Right cardiac atrium (tissue), 5 donors: ENCODE data around the gene BCAP31. TPM values are rescaled to one million over a fixed set of nuclear protein-coding genes. Genes with fewer than 3 reads are reported as not detected.

Experiments
- ATAC-seq, 2 donors: fragments of 200-7000 bp; cut with Tn5 transposase; one replicate each; pipeline versions ENCODE4 v1.8.0 to v1.9.1; 2020; ENCODE audit warnings: moderate library complexity in 2 of 2, mild to moderate bottlenecking in 1 of 2
- DNase-seq, 3 donors: peaks; one replicate each; pipeline ENCODE4 v3.0.0-alpha.2; 2020
- H3K27ac ChIP-seq: one replicate; pipeline ENCODE4 v1.5.1; 2013; ENCODE audit warnings: mild to moderate bottlenecking, low read length, control low read depth, moderate library complexity
- H3K27me3 ChIP-seq: one replicate; pipeline ENCODE4 v1.6.1; 2013; ENCODE audit not compliant: control insufficient read depth, insufficient read depth
- H3K4me1 ChIP-seq: one replicate; pipeline ENCODE4 v1.6.1; 2013; ENCODE audit warnings: low read length; ENCODE audit not compliant: control insufficient read depth, insufficient read depth
- H3K4me3 ChIP-seq: one replicate; pipeline ENCODE4 v1.5.1; 2013; ENCODE audit warnings: low read length, control low read depth
- H3K9me3 ChIP-seq: one replicate; pipeline ENCODE4 v1.6.1; 2013; ENCODE audit warnings: low read length; ENCODE audit not compliant: control insufficient read depth
- WGBS: extraction: QIAGEN DNeasy Blood & Tissue Kit; methylation state at CpG from one replicate; pipeline ENCODE4 v1.1.7; 2013; 5-methylcytosine and 5-hydroxymethylcytosine counted together
- intact Hi-C, 4 donors: fragments of 100-400 bp; cut with DNase I; formaldehyde crosslinking; loops; one replicate each; pipeline versions ENCODE4 v1.11.0 to v1.14.0; 2022 to 2023
- polyA plus RNA-seq: library from polyadenylated mRNA; stranded (reverse); fragments of 200-250 nt; gene quantifications from one replicate; pipeline ENCODE4 v1.2.3, GENCODE V29; 2013
- total RNA-seq, 4 donors: library from RNA; stranded (reverse); fragmentation: NEBNext Ultra II Directional; extraction: Animal tissue kit (Norgen Biotek cat#: 25700); gene quantifications; one replicate each; pipeline ENCODE4 v1.2.1, GENCODE V29; 2021
- donor health status: healthy with polysubstance abuse.
- donor health status: DM: no; HTN: yes; CAD: no.
- donor health status: DM: no; HTN: no; CAD: no.
- donor health status: DM: no; HTN: yes; CAD: no; lungs with severe emphysema.
- donor health status: DM: yes; HTN: yes; CAD: no.

The BCAP31 gene
- total and polyA plus RNA-seq, 5 donors: 111 to 149 (median 123) TPM

DNA sequence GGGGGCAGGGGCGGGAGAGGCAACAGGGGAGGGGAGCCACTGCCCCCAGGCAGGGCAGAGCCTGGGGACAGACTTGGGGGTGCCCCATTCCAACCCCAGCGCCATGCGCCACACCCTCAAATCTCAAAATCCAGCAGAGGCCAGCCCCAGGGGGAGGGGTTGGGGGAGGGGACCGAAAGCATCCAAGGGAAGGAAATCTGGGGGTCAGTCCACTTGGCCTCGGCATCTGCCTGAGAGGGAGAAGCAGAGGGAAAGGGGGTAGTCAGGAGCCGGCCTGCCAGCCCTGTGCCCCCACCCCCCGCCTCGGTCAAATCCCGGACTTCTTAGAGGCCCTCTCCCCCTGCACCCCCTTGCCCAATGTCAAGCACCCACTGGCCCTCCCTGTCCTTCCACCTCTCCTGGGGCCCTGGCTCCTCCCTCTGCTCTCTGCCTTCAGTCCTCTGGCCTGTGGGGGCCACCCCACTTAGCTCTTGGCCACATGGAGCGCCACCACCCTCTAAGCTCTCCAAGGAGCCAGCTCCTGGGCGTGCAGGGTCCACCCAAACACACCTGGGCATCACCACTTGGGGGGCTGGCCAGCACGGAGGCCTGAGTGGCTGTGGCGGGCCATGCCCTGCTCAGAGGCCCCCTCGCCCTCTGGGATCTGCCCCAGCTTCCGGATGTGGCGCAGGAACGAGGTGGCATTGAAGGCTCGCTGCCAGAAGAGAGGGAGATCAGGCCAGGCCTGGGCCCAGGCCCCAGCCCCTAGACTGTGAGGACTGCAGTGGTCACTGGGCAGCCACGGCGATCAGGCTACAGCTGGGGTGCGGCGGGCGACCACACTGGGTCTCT is 54.1 kb downstream of the BCAP31 start:
- Histone ChIP-seq H3K27ac (no peak overlapping the region), H3K4me3 (no peak overlapping the region), H3K9me3 (no peaks in the 10 kb centered on the region), H3K27me3 (no peaks in the 10 kb centered on the region), H3K4me1 (no peaks in the 10 kb centered on the region)
- DNase-seq: peak in 1 of 3 donors; percentile 58
- ATAC-seq: no peak
- 83% methylated on average over 22 of the region's 23 CpGs for WGBS
- intact Hi-C loops: loop anchor here (5.0 to 10.0 kb wide), 4 partner anchors 55 to 125 kb away; no protein-coding TSS in a partner anchor

GRCh38 chrX:153669174-153669890 is 54.9 kb downstream of the BCAP31 start:
- Histone ChIP-seq H3K4me3 (no peak overlapping the region), H3K9me3 (no peaks in the 10 kb centered on the region), H3K27ac (no peak overlapping the region), H3K4me1 (no peaks in the 10 kb centered on the region), H3K27me3 (no peaks in the 10 kb centered on the region)
- DNase-seq: peak in 1 of 3 donors; percentile 76
- intact Hi-C loops: loop anchor here (5.0 to 10.0 kb wide), 4 partner anchors 55 to 125 kb away; no protein-coding TSS in a partner anchor
- peak in 1 of 2 donors; percentile 33 for ATAC-seq
- WGBS: 57% methylated on average over 17 of the region's 17 CpGs

DNA sequence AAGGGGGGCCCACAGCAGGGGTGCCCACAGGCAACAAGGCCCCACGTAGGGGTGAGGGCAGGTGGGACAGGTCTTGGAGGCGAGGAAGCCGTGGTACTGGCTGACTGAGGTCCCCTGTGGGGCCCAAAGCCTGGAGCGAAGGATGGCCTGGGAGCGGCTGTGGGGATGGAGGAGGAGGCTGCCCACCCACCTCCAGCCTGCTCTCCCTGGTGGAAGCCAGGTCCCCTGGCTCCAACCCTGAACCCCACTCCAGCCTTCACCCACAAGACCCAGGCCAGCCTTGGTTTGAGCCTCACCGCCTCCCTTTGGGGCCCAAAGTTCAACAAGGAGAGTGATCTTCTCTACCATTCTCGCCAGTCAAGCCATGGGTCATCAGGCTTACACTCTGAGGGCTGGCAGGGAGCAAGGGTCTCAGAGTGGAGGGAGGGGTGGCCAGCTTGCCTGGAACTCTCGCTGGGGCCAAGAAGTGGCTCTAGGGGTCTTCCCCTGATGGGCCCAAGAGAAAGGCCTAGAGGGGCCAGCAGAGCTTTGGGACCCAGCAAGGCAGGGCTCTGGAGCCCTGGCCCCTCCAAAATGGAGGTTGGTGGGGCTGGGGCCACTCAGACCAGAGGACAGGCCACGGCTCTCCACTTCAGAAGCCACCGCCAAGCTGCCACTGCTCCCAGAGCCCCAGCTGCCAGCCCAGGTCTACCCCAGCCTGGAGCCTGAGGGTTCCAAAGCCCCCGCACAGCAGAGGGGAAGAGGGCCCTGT is 55.6 kb downstream of the BCAP31 start:
- Histone ChIP-seq H3K27me3 (no peaks in the 10 kb centered on the region), H3K4me3 (no peak overlapping the region), H3K9me3 (no peaks in the 10 kb centered on the region), H3K4me1 (no peaks in the 10 kb centered on the region), H3K27ac (no peak overlapping the region)
- WGBS: 89% methylated on average over 11 of the region's 11 CpGs
- no peak for ATAC-seq
- intact Hi-C loops: loop anchor here (5.0 to 10.0 kb wide), 4 partner anchors 54 to 124 kb away; no protein-coding TSS in a partner anchor
- DNase-seq: peak in 1 of 3 donors; percentile 56

GRCh38 chrX:153667956-153668396 is 56.2 kb downstream of the BCAP31 start:
- peak; percentile 83 for ATAC-seq
- Histone ChIP-seq H3K27me3 (no peaks in the 10 kb centered on the region), H3K4me3 (no peak overlapping the region), H3K9me3 (no peaks in the 10 kb centered on the region), H3K27ac (no peak overlapping the region), H3K4me1 (no peaks in the 10 kb centered on the region)
- peak; percentile 86 to 96 (median 95) for DNase-seq
- WGBS: 19% methylated on average over 14 of the region's 14 CpGs
- intact Hi-C loops: loop anchor here (5.0 to 10.0 kb wide), 4 partner anchors 53 to 123 kb away; no protein-coding TSS in a partner anchor

- intact Hi-C loops: loop anchor here (5.0 to 10.0 kb wide), 4 partner anchors 53 to 123 kb away; no protein-coding TSS in a partner anchor
- no peak overlapping the region for H3K4me3 ChIP-seq
- H3K9me3 ChIP-seq: no peaks in the 10 kb centered on the region
- H3K27me3 ChIP-seq: no peaks in the 10 kb centered on the region
- ATAC-seq: peak in 1 of 2 donors; percentile 15
- WGBS: 61% methylated on average over 11 of the region's 11 CpGs
- no peaks in the 10 kb centered on the region for H3K4me1 ChIP-seq
- H3K27ac ChIP-seq: no peak overlapping the region
- no peak for DNase-seq
These were observed 56.8 kb downstream of the BCAP31 start for GRCh38 chrX:153667281-153667955.

- Histone ChIP-seq H3K9me3 (no peaks in the 10 kb centered on the region), H3K27ac (no peak overlapping the region), H3K27me3 (no peaks in the 10 kb centered on the region), H3K4me1 (no peaks in the 10 kb centered on the region), H3K4me3 (no peak overlapping the region)
- ATAC-seq: no peak
- 73% methylated on average over 9 of the region's 9 CpGs for WGBS
- intact Hi-C loops: loop anchor here (5.0 to 10.0 kb wide), 4 partner anchors 51 to 121 kb away; no protein-coding TSS in a partner anchor
- no peak for DNase-seq
These were observed 58.4 kb downstream of the BCAP31 start for GRCh38 chrX:153665726-153666306.

GRCh38 chrX:153662266-153662665 is 61.9 kb downstream of the BCAP31 start:
- ATAC-seq (no peak), DNase-seq (peak in 2 of 3 donors; percentile 76 to 83)
- Histone ChIP-seq H3K4me1 (no peaks in the 10 kb centered on the region), H3K27me3 (no peaks in the 10 kb centered on the region), H3K27ac (no peak overlapping the region), H3K9me3 (no peaks in the 10 kb centered on the region), H3K4me3 (no peak overlapping the region)
- intact Hi-C loops: loop anchor here in 3 of 4 donors (10.0 kb wide), 3 partner anchors 47 to 117 kb away; no protein-coding TSS in a partner anchor
- WGBS: 4% methylated on average over 31 of the region's 31 CpGs

DNA sequence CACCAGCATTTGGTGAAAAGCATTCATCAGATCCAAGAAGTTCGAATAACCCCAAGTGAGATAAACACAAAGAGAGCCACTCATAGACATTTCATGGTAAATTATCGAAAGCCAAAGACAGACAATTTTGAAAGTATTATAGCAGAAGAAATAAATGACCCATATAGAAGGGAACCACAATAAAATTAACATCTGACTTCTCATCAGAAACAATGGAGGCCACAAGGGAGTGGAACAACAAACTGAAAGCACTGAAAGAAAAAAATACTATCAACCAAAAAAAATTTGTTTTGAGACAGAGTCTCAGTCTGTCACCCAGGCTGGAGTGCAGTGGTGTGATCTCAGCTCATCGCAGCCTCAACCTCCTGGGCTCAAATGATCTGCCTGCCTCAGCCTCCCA is 64.9 kb downstream of the BCAP31 start:
- Histone ChIP-seq H3K4me3 (no peak overlapping the region), H3K4me1 (no peaks in the 10 kb centered on the region), H3K9me3 (no peaks in the 10 kb centered on the region), H3K27ac (no peak overlapping the region), H3K27me3 (no peaks in the 10 kb centered on the region)
- no peak for DNase-seq
- no peak for ATAC-seq
- intact Hi-C loops: no loop called here
- 88% methylated on average over 3 of the region's 3 CpGs for WGBS

GRCh38 chrX:153657161-153657560 is 67.0 kb downstream of the BCAP31 start:
- H3K4me3 ChIP-seq: no peak overlapping the region
- ATAC-seq (no peak), DNase-seq (no peak)
- no peaks in the 10 kb centered on the region for H3K4me1 ChIP-seq
- H3K27ac ChIP-seq: no peak overlapping the region
- no peaks in the 10 kb centered on the region for H3K27me3 ChIP-seq
- intact Hi-C loops: no loop called here
- no peaks in the 10 kb centered on the region for H3K9me3 ChIP-seq
- whole genome bisulfite sequencing: 87% methylated on average over 9 of the region's 9 CpGs

DNA sequence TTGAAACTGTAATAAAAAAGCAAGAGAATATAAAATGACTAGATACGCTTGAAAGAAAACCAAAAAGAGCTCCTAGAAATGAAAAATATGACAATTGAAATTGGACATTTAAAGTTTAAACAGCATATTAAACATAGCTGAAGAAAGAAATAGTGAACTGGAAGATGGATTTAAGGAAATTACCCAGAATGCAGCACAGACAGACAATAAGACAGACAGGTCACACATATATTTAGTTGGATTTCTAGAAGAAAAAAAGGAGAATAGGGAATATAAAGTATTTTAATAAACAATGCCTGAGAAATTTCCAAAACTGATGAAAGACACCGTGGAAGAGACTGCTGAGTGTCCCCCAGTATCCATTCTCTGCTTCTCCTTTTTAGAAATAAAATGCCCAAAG is 70.6 kb downstream of the BCAP31 start:
- 91% methylated on average over 2 of the region's 2 CpGs for WGBS
- H3K27me3 ChIP-seq: no peaks in the 10 kb centered on the region
- H3K4me1 ChIP-seq: no peaks in the 10 kb centered on the region
- H3K27ac ChIP-seq: no peak overlapping the region
- DNase-seq (no peak), ATAC-seq (no peak)
- no peak overlapping the region for H3K4me3 ChIP-seq
- no peaks in the 10 kb centered on the region for H3K9me3 ChIP-seq
- intact Hi-C loops: no loop called here
